ENCODE results near the gene MXI1.
"Not testable (repeated sequence)": the region's sequence is repeated elsewhere in the genome, so short reads cannot be mapped to it uniquely, and the experiment has no call there.

MXI1 gene

DNA sequence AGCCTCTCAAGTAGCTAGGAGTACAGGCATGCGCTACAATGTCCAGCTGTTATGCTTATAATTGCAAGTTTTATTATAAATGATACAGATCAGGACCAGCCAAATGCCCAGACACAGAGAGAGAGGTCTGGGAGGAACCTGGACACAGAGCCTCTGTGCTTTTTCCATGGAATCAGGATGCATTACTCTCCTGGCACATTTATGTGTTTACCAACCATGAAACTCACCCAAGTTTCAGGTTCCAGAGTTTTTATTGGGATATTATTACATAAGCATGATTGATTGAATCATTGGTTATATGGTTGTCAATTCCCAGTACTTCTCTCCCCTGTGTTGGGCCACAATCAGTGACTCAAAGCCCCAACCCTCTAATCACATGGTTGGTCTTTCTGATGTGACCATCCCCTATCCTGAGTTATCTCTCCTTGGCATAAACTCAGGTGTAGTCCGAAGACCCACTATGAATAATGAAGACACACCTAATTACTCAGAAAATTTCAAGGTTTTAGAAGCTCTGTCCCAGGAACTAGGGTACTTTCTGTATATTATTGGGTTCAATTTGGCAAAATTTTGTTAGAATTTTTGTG lies 30.6 kb downstream of the MXI1 start:
- in situ Hi-C loops (cut with MboI; ENCODE audit: low sequenced_read_pairs): no loop called here

DNA sequence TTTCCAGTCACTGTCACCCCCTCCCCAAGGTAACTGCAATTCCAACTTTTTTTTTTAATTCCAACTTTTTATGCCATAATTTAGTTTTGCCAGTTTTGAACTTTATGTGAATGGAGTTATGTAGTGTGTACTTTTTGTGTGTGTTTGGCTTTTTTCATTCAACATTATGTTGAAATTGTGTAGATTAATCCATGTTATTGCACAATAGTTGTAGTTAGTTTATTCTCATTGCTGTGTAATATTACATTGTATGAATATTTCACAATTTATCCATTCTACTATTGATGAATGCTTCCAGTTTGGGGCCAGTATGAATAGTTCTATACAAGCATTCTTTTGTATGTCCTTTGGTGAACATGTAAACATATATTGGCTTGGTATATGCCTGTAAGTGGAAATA lies 32.5 kb downstream of the MXI1 start:
- in situ Hi-C loops (cut with MboI; ENCODE audit: low sequenced_read_pairs): no loop called here

DNA sequence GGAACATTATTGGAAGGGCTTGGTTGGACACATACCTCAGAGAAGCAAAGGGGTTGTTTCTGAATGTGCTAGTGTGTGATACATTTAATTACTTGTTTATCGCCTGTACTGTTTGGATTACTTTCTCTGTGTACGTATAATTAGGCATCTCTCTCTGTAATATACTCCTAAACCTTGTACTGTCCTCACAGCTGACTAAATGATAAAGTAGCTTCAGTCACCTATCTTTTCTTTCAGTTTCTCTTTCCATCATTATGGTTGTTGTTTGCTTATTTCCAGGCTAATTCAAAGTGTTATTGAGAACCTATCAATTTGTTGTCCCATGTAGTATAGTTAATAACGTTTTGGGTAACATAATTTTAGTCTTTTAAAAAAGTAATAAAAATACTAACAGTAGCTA lies 34.0 kb downstream of the MXI1 start:
- in situ Hi-C loops (cut with MboI; ENCODE audit: low sequenced_read_pairs): no loop called here

DNA sequence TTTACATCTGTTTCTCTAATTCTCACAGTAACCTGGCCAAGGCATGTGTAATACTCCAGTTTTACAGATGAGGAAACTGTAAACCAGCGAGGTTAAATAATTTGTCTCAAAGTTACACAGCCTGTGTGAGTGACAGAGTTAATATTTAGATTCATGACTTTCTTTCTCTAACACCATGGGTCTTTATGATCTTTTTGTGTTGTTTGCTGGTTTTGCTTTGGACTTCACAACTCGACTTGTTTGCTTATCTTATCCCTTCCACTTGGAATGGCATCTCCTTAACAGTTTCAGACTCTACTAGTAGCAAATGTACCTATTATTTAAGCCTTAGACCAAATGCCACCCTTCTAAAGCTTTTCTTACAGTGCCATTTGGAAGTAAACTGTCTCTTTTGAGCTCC lies 34.4 kb downstream of the MXI1 start:
- in situ Hi-C loops (cut with MboI; ENCODE audit: low sequenced_read_pairs): no loop called here

DNA sequence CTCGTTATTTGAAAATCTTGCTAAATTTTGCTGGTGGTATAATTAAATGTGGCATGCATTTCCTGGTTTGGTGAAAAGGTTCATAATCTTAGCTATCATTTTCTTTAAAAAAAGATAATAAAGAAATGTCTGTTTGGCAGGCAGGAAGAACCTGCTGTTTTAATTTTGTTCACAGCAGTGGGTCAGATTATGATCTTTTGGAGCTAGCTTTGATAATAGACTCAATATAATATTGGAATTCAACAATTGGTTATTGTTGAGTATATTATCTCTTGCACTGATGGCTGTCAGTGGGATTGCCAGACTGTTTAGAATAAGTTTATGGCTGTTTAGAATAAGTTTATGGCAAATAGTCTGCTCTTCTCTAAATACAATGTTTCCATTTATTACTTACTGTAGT lies 35.1 kb downstream of the MXI1 start:
- in situ Hi-C loops (cut with MboI; ENCODE audit: low sequenced_read_pairs): no loop called here

DNA sequence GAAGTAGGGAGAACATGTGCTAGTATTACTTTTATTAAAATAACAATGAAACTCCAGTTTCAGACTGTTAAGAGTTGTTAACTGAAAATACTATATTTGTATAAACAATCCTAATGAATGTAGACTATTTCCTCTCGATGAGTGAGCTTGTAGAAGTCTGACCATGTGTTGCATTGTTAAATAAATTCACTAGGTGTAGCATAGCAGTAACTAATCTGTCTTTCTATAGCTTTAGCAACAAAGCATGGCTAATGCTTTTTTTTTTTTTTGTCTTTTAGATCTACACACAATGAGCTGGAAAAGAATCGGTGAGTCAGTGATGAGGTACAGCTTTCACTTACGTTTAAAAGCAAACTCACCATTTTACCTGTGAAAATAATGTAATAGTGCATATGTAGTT lies 37.1 kb downstream of the MXI1 start:
- in situ Hi-C loops (cut with MboI; ENCODE audit: low sequenced_read_pairs): no loop called here

DNA sequence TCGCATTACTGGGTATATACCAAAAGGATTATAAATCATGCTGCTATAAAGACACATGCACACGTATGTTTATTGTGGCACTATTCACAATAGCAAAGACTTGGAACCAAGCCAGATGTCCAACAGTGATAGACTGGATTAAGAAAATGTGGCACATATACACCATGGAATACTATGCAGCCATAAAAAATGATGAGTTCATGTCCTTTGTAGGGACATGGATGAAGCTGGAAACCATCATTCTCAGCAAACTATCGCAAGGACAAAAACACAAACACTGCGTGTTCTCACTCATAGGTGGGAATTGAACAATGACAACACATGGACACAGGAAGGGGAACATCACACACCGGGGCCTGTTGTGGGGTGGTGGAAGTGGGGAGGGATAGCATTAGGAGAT lies 40.4 kb downstream of the MXI1 start:
- in situ Hi-C loops (cut with MboI; ENCODE audit: low sequenced_read_pairs): not testable (repeated sequence)

DNA sequence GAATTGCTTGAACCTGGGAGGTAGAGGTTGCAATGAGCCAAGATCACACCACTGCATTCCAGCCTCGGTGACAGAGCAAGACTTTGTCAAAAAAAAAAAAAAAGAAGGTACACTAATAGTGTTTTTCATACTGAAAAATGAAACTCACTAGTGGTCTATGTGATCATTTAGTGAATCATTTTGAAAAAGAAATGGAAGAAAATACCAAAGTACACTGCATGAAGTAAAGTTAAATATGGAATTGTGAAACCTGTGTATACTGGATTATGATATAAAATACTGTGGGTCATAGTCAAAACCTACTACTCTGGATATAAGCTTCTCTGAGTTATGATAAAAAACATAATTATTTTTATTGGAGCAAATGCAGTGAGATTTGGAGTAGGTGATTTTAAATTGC lies 42.1 kb downstream of the MXI1 start:
- in situ Hi-C loops (cut with MboI; ENCODE audit: low sequenced_read_pairs): not testable (repeated sequence)

DNA sequence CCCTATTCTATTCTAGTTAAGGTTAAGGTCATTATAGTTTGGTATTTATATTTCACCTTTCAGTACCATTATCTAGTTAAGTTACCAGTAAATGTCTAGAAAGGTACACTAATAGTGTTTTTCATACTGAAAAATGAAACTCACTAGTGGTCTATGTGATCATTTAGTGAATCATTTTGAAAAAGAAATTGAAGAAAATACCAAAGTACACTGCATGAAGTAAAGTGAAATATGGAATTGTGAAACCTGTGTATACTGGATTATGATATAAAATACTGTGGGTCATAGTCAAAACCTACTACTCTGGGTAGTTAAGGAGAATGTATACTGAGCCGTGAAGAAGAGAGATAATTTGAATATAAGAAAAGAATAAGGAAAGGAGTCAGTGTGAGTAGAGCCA lies 44.0 kb downstream of the MXI1 start:
- in situ Hi-C loops (cut with MboI; ENCODE audit: low sequenced_read_pairs): loop anchor here (25.0 kb wide), 1 partner anchor 364 kb away; no protein-coding TSS in a partner anchor

DNA sequence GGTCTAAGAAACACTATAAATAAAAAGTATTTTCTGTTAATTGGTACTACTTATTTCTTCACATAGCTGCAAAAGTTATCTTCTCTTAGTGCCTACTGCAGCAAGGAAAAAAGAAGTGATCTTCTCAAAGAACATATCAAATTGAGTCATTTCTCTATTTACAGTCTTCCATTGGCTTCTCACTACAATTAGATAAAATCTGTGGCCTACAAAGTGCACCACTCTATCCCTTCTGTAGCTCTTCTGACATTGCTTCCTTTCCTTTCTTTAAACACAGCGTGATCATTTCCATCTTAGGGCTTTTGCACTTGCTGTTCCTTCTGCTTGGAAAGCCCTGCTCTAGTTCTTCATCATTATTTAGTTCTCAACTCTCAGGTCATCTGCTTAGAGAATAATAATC lies 44.7 kb downstream of the MXI1 start:
- in situ Hi-C loops (cut with MboI; ENCODE audit: low sequenced_read_pairs): loop anchor here (25.0 kb wide), 1 partner anchor 365 kb away; no protein-coding TSS in a partner anchor

DNA sequence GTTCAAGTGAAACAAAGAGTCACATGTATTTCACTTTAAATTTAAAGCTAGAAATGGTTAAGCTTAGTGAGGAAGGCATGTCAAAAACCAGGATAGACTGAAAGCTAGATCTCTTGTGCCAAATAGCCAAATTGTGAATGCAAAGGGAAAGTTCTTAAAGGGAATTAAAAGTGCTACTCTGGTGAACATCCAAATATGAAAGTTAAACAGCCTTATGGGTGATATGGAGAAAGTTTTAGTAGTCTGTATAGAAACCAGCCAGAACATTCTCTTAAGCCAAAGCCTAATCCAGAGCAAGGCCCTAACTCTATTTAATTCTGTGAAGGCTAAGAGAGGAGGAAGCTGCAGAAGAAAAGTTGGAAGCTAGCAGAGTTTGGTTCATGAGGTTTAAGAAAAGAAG lies 47.1 kb downstream of the MXI1 start:
- in situ Hi-C loops (cut with MboI; ENCODE audit: low sequenced_read_pairs): loop anchor here (25.0 kb wide), 1 partner anchor 367 kb away; no protein-coding TSS in a partner anchor

DNA sequence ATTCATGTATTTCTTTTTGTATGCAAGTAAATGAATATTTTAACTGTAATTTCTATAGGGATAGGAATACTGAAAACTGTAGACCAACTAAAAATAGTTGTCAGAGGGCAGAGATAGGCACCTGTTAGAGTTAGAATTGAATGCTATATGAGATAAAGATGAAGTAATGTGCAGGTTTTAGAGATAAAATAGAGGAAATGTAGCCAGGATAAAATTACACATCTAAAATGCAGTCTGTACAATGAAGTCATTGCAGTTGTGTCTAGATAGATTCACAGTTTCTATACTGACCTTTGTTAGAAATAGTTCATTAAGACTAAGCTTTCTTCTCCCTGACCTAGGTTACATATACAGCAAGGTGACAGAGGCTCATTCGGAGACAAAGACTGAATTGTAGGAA lies 51.1 kb downstream of the MXI1 start:
- in situ Hi-C loops (cut with MboI; ENCODE audit: low sequenced_read_pairs): loop anchor here (25.0 kb wide), 1 partner anchor 371 kb away; no protein-coding TSS in a partner anchor

DNA sequence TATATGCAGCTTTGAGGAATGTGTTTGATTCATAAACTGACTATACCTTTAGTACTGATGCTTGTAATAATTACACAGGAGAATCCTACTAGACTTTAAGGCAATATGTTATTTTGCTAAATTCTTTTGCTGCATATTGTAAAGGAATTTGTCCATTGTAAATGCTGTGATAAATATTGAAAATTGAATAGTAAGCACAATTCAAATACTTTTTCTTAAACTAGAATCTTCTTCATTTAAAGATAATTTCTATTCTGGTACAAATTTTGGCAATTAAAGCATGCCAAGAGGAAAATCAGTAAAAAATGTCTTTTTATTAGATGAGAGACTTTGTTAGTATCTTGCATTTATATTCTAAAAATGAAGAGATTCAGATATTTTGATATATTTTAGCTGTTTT lies 51.9 kb downstream of the MXI1 start:
- in situ Hi-C loops (cut with MboI; ENCODE audit: low sequenced_read_pairs): loop anchor here (25.0 kb wide), 1 partner anchor 372 kb away; no protein-coding TSS in a partner anchor

DNA sequence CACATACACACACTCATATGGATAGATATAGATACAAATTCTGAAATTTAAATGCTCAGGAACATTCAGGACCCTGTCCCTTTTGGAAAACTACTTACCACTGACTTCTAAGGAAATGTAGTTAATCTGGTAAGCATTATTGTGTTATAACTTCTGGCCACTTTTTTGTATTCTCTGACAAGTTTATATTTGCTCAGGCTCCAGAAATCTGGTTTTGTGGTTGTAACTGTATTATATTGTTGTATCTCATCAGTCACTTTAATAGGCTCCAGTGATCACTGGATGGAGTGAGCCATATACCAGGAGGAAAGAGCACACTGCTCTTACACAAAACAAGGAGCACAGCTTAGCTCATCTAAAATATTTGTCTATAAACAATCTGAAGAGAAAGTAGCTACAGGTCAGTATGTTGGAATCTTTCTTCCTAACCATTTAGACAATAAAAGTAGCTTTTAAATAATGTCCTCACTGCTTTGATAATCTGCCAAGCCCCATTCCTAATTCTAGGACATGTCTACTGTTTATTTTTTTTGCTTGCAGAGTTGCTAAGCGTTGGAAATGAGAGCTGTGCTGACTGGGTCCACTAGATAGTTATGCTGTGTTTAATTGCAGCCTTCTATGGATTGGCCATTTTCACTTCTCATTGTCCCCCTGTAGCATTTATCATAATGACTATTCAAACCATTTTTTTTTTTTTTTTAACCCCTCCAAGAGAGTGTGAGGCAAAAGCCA lies 53.5 kb downstream of the MXI1 start:
- in situ Hi-C loops (cut with MboI; ENCODE audit: low sequenced_read_pairs): loop anchor here (25.0 kb wide), 1 partner anchor 374 kb away; no protein-coding TSS in a partner anchor

DNA sequence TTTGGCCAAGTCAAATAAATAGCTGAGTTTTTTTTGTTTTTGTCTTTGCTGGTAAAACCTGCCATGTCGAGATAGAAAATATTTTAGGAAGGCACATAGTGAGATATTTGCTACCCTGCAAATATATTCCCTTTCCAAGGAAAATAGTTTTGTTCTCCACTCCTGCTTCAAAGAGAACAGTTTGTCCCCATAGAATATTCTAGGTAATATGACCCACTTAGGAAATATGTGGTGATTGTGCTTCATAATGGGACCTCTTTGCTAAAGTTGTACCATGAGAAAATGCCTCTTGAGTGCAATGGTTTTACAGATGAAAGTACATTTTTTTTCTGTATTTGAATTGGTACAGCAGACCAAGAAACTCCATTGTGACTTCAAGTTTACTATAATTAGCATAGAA lies 55.8 kb downstream of the MXI1 start:
- in situ Hi-C loops (cut with MboI; ENCODE audit: low sequenced_read_pairs): loop anchor here (25.0 kb wide), 1 partner anchor 376 kb away; no protein-coding TSS in a partner anchor

DNA sequence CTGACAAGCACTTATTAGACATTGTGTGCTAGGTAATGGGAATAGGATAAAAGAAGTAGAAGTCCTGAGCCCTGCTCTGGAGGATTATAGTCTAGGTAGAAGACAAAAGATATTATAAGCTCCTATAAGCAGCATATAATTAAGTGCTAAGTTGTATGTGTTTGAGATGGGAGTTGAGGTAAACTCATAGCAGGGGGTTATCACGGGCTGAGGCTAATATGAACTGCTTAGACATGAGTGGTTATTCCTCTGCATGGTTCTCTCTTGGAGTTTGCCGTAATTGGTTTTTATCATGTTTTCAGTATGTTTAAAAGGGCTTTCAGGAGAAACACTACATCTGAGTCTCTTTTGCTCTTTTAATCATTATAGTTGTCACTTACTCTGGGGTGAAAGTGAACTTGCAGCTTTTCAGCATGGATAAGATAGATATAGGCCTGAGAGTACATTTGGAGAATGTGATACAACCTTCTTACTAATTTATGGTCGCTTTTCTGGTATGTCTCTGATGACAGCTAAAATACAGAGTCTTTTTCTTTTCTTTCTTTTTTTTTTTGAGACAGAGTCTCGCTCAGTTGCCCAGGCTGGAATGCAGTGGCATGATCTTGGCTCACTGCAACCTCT lies 58.3 kb downstream of the MXI1 start:
- in situ Hi-C loops (cut with MboI; ENCODE audit: low sequenced_read_pairs): loop anchor here (25.0 kb wide), 1 partner anchor 378 kb away; no protein-coding TSS in a partner anchor

DNA sequence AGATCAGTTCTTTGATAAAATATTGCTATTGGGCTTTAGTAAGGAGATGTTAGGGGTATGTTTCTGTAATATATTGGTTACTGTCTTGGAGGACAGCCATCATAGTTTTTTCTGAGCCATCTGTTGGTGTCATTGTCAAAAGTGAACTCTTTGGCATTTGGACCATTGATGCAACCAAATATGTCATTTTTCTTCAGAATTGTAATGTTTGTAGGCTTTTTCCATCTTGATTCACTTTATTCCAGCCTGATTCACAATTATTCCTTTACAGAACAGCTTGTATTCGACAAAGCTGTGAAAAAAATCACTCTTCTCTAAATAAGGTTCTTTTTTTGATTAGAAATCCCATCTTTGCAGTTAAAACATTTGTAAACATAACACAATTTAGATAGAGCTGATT lies 59.9 kb downstream of the MXI1 start:
- in situ Hi-C loops (cut with MboI; ENCODE audit: low sequenced_read_pairs): loop anchor here (25.0 kb wide), 1 partner anchor 380 kb away; no protein-coding TSS in a partner anchor

DNA sequence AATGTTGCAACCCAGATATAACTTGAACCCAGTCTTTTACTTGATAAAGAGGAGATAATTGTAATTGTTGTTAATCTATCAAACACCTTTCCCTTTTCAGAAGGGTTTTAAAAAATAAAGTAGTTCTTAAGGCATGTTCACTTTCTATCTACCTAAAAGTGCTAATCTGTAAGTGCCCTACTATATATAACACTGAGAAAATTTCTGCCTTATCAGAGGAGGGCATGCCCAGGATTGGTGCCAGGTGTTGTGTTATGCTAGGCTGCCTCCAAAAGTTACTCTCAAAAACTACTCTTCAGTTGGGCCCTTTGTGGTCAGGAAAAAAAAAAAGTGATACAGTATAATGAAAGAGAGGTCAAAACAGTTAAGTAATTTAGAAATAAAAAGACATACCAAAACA lies 61.0 kb downstream of the MXI1 start:
- in situ Hi-C loops (cut with MboI; ENCODE audit: low sequenced_read_pairs): loop anchor here (25.0 kb wide), 1 partner anchor 381 kb away; no protein-coding TSS in a partner anchor

DNA sequence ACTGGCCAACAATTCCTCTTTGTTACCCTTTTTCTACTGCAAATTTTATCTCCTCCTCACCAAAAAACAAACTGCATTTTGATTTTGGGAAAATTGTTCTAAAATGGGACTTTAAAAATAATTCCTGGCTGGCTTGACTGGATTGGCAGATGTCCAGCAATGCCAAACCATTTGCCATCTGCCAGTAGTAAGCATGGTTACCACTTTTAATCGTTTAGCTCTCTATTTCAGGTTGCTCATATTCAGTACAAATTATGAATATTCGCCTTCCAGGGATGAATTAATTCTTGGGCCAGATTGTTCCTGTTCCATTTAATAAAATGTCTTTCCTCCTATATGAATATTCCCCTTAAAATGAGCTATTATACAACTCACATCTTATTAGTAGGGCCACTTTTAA lies 61.6 kb downstream of the MXI1 start:
- in situ Hi-C loops (cut with MboI; ENCODE audit: low sequenced_read_pairs): loop anchor here (25.0 kb wide), 1 partner anchor 382 kb away; no protein-coding TSS in a partner anchor

DNA sequence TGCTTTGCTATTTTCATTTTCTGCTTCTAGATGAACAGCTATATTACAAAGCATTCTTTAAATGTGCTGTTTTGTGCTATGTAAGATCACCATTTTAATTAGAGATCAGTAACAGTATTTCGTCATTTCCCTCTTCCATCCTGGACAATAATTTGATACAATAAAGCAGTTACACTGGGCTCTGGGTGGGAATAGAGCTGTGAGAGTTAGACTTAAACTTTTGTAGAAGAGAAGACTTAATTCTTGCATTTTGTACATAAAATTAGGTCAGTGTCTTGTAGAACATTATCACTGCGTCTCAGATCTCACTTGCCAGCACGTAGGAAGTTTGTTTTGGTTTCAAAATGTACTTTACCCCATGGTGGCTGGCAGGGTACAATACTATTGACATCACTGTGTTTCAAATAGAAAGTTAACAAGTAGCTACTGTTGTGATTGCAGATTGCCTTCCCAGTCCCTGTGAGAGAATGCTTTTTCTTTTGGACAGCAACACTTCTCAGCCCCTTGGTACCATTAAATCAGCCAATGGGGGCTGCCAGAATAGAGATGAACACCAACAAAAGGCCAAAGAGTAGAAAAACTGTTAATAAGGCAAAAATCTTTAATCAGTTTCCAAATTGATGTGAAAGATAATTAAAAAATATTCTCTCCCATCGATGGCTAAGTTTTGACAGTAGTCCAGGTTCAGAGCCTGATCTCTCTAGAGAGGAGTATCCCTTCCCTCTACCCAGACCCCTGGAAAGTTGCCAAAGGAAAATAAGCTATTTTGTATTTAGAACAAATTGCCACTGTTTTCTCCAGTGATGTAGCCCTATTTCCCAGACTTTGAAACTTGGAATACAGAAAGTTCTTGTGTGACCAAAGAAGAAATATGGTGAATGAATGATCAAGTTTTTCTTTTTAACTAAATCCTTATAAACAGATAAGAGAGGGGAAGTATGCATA lies 62.2 kb downstream of the MXI1 start:
- in situ Hi-C loops (cut with MboI; ENCODE audit: low sequenced_read_pairs): loop anchor here (25.0 kb wide), 1 partner anchor 382 kb away; no protein-coding TSS in a partner anchor
